SK-N-MC (cell line): ENCODE data around the gene DUSP22.

Experiments
- DNase-seq: peaks from one replicate; pipeline ENCODE4 v3.0.0-alpha.2; 2011; ENCODE audit warnings: low read depth, low spot score
- H3K27ac ChIP-seq: fragments of 200-600 bp; sonication (generic); 2 replicates; pipeline ENCODE4 v1.5.1; 2016; ENCODE audit warnings: mixed run types
- H3K36me3 ChIP-seq: fragments of 200-600 bp; sonication (generic); 2 replicates; pipeline ENCODE4 v1.6.1; 2017; ENCODE audit warnings: antibody characterized with exemption, low read length, mixed read lengths; ENCODE audit not compliant: insufficient read depth
- H3K4me3 ChIP-seq: fragments of 200-600 bp; sonication (generic); 2 replicates; pipeline ENCODE4 v1.5.1; 2016
- H3K9ac ChIP-seq: fragments of 200-600 bp; sonication (generic); 2 replicates; pipeline ENCODE4 v1.8.0; 2017; ENCODE audit warnings: mixed run types, mixed read lengths; ENCODE audit not compliant: insufficient read length
- H3K9me3 ChIP-seq: fragments of 200-600 bp; sonication (generic); 2 replicates; pipeline ENCODE4 v1.6.1; 2017; ENCODE audit warnings: low read depth, mild to moderate bottlenecking, antibody characterized with exemption, low read length, moderate library complexity, mixed read lengths
- EZH2 ChIP-seq: fragments of 200-600 bp; sonication (generic); IDR thresholded peaks from one replicate; pipeline ENCODE4 v1.6.1; 2017; ENCODE audit warnings: antibody characterized with exemption
- FOXP2 ChIP-seq: optimal IDR thresholded peaks from 2 replicates; pipeline ENCODE3; 2011; ENCODE audit warnings: mild to moderate bottlenecking, moderate library complexity; ENCODE audit not compliant: insufficient read depth; ENCODE audit errors: extremely low read length, control extremely low read depth
- POLR2AphosphoS5 ChIP-seq: IDR thresholded peaks from 2 replicates; pipeline ENCODE4 v1.6.1; 2012; ENCODE audit warnings: mild to moderate bottlenecking, low read depth, low read length, borderline replicate concordance

DUSP22 gene

GRCh38 chr6:273551-274058 is 18.7 kb upstream of the DUSP22 start:
- no peak for TF ChIP-seq FOXP2
- TF ChIP-seq POLR2AphosphoS5, result no peak
- TF ChIP-seq EZH2, result no peak
- H3K9me3 ChIP-seq, result no peaks in the 10 kb centered on the region
- H3K9ac ChIP-seq, result no peak overlapping the region
- no peak overlapping the region for H3K27ac ChIP-seq
- H3K36me3 ChIP-seq, result no peaks in the 10 kb centered on the region
- DNase-seq, result no peak
- no peak overlapping the region for H3K4me3 ChIP-seq

GRCh38 chr6:277746-278145 is 14.5 kb upstream of the DUSP22 start:
- Histone ChIP-seq H3K36me3 (no peaks in the 10 kb centered on the region), H3K9ac (no peak overlapping the region), H3K9me3 (no peaks in the 10 kb centered on the region), H3K4me3 (no peak overlapping the region), H3K27ac (no peak overlapping the region)
- DNase-seq, result no peak
- TF ChIP-seq FOXP2 (no peak), EZH2 (no peak), POLR2AphosphoS5 (no peak)

GRCh38 chr6:278494-278893 is 13.8 kb upstream of the DUSP22 start:
- no peak for DNase-seq
- Histone ChIP-seq H3K9ac (no peak overlapping the region), H3K27ac (no peak overlapping the region), H3K9me3 (no peaks in the 10 kb centered on the region), H3K4me3 (no peak overlapping the region), H3K36me3 (no peaks in the 10 kb centered on the region)
- no peak for TF ChIP-seq POLR2AphosphoS5

- Histone ChIP-seq H3K27ac (no peak overlapping the region), H3K9ac (no peak overlapping the region), H3K4me3 (no peak overlapping the region), H3K36me3 (no peaks in the 10 kb centered on the region), H3K9me3 (no peaks in the 10 kb centered on the region)
- no peak for DNase-seq
- TF ChIP-seq FOXP2, result no peak
These were observed 12.8 kb upstream of the DUSP22 start for GRCh38 chr6:279341-280029.

- TF ChIP-seq EZH2, result no peak
- TF ChIP-seq POLR2AphosphoS5, result no peak
- TF ChIP-seq FOXP2, result no peak
- Histone ChIP-seq H3K36me3 (no peaks in the 10 kb centered on the region), H3K9ac (no peak overlapping the region), H3K9me3 (no peaks in the 10 kb centered on the region), H3K27ac (no peak overlapping the region), H3K4me3 (no peak overlapping the region)
- no peak for DNase-seq
These were observed 11.4 kb upstream of the DUSP22 start for GRCh38 chr6:280775-281468.

- TF ChIP-seq EZH2 (no peak), POLR2AphosphoS5 (no peak), FOXP2 (no peak)
- Histone ChIP-seq H3K36me3 (no peaks in the 10 kb centered on the region), H3K9ac (no peak overlapping the region), H3K27ac (no peak overlapping the region), H3K9me3 (no peaks in the 10 kb centered on the region), H3K4me3 (no peak overlapping the region)
- DNase-seq, result no peak
These were observed 10.7 kb upstream of the DUSP22 start for GRCh38 chr6:281469-282103.

GRCh38 chr6:282177-282866 is 10.0 kb upstream of the DUSP22 start:
- TF ChIP-seq FOXP2, result no peak
- TF ChIP-seq POLR2AphosphoS5, result no peak
- TF ChIP-seq EZH2, result no peak
- H3K9ac ChIP-seq, result no peak overlapping the region
- no peak for DNase-seq
- H3K9me3 ChIP-seq, result no peaks in the 10 kb centered on the region
- no peaks in the 10 kb centered on the region for H3K36me3 ChIP-seq
- no peak overlapping the region for H3K4me3 ChIP-seq
- no peak overlapping the region for H3K27ac ChIP-seq

- no peak overlapping the region for H3K9ac ChIP-seq
- no peaks in the 10 kb centered on the region for H3K9me3 ChIP-seq
- no peak overlapping the region for H3K4me3 ChIP-seq
- TF ChIP-seq EZH2 (no peak), FOXP2 (no peak), POLR2AphosphoS5 (no peak)
- H3K36me3 ChIP-seq, result no peaks in the 10 kb centered on the region
- H3K27ac ChIP-seq, result no peak overlapping the region
- DNase-seq, result no peak
These were observed 9.3 kb upstream of the DUSP22 start for GRCh38 chr6:282867-283416.
